OCI-LY1 (cell line): ENCODE results near the gene CDH23.

ENCODE experiments used
- H2AFZ ChIP-seq: fragments of 200-600 bp; sonication (generic), shearing (Covaris generic); 2 replicates; pipeline ENCODE4 v1.6.0; 2014; ENCODE audit warnings: antibody characterized with exemption, mild to moderate bottlenecking, low read length
- H3F3A ChIP-seq: fragments of 200-600 bp; sonication (generic), shearing (Covaris generic); 2 replicates; pipeline ENCODE4 v1.6.0; 2014; ENCODE audit warnings: mild to moderate bottlenecking, antibody characterized with exemption, low read length, moderate library complexity; ENCODE audit not compliant: insufficient read depth
- H3K27ac ChIP-seq: fragments of 200-600 bp; sonication (generic); 2 replicates; pipeline ENCODE4 v1.5.1; 2014; ENCODE audit warnings: low read length, mixed run types, mild to moderate bottlenecking, low read depth; ENCODE audit not compliant: poor library complexity, severe bottlenecking
- H3K27me3 ChIP-seq: fragments of 200-600 bp; sonication (generic); 2 replicates; pipeline ENCODE4 v1.6.0; 2014; ENCODE audit warnings: antibody characterized with exemption, mild to moderate bottlenecking, low read length, moderate library complexity; ENCODE audit not compliant: insufficient read depth
- H3K36me3 ChIP-seq: fragments of 200-600 bp; sonication (generic); 2 replicates; pipeline ENCODE4 v1.6.1; 2014; ENCODE audit warnings: mild to moderate bottlenecking, antibody characterized with exemption, low read length, moderate library complexity, mixed read lengths; ENCODE audit not compliant: insufficient read depth
- H3K4me1 ChIP-seq: fragments of 200-600 bp; sonication (generic); 2 replicates; pipeline ENCODE4 v1.5.1; 2014; ENCODE audit warnings: mild to moderate bottlenecking, low read length, moderate library complexity; ENCODE audit not compliant: insufficient read depth, severe bottlenecking
- H3K4me2 ChIP-seq: fragments of 200-600 bp; sonication (generic), shearing (Covaris generic); 2 replicates; pipeline ENCODE4 v1.6.1; 2014; ENCODE audit warnings: low read length
- H3K4me3 ChIP-seq: fragments of 200-600 bp; sonication (generic); 2 replicates; pipeline ENCODE4 v1.5.1; 2014; ENCODE audit warnings: low read length, low read depth, mild to moderate bottlenecking, mixed read lengths; ENCODE audit not compliant: poor library complexity, severe bottlenecking
- H3K79me2 ChIP-seq: fragments of 200-600 bp; shearing (Covaris generic); 2 replicates; pipeline ENCODE4 v1.6.1; 2016; ENCODE audit warnings: mixed run types, low read length, mixed read lengths; ENCODE audit not compliant: insufficient read depth
- H3K9ac ChIP-seq: fragments of 200-600 bp; sonication (generic), shearing (Covaris generic); 2 replicates; pipeline ENCODE4 v1.6.1; 2014; ENCODE audit warnings: mild to moderate bottlenecking, low read length, mixed read lengths
- H3K9me2 ChIP-seq: fragments of 200-600 bp; sonication (generic), shearing (Covaris generic); 2 replicates; pipeline ENCODE4 v1.6.1; 2014; ENCODE audit warnings: low read depth, mild to moderate bottlenecking, low read length, mixed read lengths
- H3K9me3 ChIP-seq: fragments of 200-600 bp; shearing (Covaris generic); 2 replicates; pipeline ENCODE4 v1.6.1; 2014; ENCODE audit warnings: low read length, mixed read lengths
- H4K20me1 ChIP-seq: fragments of 200-600 bp; sonication (generic), shearing (Covaris generic); 2 replicates; pipeline ENCODE4 v1.6.0; 2016; ENCODE audit warnings: mild to moderate bottlenecking, low read length; ENCODE audit not compliant: insufficient read depth
- EZH2 ChIP-seq: fragments of 200-600 bp; sonication (generic), shearing (Covaris generic); IDR thresholded peaks from 2 replicates; pipeline ENCODE4 v1.8.0; 2017; ENCODE audit warnings: borderline replicate concordance, mixed run types, mild to moderate bottlenecking, antibody characterized with exemption, low read length, moderate library complexity, mixed read lengths
- TF ChIP-seq, protein P1 (sequence below): fragments of 200-600 bp; sonication (generic), shearing (Covaris generic); IDR thresholded peaks from 2 replicates; pipeline ENCODE4 v1.5.1; 2017; ENCODE audit warnings: mild to moderate bottlenecking, antibody characterized with exemption, low read length, moderate library complexity, mixed read lengths

The CDH23 gene

DNA sequence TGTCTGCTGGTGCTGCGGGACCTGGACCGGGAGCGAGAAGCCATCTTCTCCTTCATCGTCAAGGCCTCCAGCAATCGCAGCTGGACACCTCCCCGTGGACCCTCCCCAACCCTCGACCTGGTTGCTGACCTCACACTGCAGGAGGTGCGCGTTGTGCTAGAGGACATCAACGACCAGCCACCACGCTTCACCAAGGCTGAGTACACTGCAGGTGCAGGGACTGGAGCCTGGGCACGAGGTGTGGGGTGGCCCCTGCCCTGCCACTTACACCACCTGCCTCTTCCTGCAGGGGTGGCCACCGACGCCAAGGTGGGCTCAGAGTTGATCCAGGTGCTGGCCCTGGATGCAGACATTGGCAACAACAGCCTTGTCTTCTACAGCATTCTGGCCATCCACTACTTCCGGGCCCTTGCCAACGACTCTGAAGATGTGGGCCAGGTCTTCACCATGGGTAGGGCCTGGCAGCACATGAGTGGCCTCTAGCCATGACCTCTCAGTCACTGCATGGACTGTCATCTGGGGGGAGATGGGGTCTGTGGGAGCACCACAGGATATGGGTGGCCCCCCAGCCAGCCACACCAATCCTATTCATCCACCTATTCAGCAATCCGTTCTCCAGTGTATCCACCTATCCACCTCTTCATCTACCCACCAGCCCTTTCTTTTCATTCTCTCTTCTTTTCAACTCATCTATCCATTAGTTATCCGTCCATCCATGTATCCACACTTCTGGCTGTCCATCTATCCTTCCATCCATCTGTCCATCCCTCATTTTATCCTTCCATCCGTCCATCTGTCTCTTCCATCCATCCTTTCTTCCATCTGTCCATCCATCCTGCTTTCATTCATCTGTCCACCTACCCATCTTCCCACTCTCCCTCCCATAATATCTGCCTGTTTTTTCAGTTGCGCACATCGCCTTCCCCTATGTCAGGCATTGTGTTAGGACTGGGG lies 411.1 kb downstream of the CDH23 start:
- Histone ChIP-seq H3K4me3 (no peak overlapping the region), H3K27me3 (peaks cover 6% of the 10 kb centered on the region; the same call in 1 of the 2 replicates), H3K9me3 (no peaks in the 10 kb centered on the region), H4K20me1 (no peaks in the 10 kb centered on the region), H3F3A (no peaks in the 10 kb centered on the region), H3K9me2 (no peaks in the 10 kb centered on the region), H3K36me3 (no peaks in the 10 kb centered on the region), H2AFZ (no peak overlapping the region), H3K27ac (no peak overlapping the region), H3K9ac (no peak overlapping the region), H3K4me1 (no peaks in the 10 kb centered on the region), H3K4me2 (no peak overlapping the region), H3K79me2 (no peaks in the 10 kb centered on the region)
- TF ChIP-seq, protein P1, sequence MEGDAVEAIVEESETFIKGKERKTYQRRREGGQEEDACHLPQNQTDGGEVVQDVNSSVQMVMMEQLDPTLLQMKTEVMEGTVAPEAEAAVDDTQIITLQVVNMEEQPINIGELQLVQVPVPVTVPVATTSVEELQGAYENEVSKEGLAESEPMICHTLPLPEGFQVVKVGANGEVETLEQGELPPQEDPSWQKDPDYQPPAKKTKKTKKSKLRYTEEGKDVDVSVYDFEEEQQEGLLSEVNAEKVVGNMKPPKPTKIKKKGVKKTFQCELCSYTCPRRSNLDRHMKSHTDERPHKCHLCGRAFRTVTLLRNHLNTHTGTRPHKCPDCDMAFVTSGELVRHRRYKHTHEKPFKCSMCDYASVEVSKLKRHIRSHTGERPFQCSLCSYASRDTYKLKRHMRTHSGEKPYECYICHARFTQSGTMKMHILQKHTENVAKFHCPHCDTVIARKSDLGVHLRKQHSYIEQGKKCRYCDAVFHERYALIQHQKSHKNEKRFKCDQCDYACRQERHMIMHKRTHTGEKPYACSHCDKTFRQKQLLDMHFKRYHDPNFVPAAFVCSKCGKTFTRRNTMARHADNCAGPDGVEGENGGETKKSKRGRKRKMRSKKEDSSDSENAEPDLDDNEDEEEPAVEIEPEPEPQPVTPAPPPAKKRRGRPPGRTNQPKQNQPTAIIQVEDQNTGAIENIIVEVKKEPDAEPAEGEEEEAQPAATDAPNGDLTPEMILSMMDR = no peak
- no peak for TF ChIP-seq EZH2

DNA sequence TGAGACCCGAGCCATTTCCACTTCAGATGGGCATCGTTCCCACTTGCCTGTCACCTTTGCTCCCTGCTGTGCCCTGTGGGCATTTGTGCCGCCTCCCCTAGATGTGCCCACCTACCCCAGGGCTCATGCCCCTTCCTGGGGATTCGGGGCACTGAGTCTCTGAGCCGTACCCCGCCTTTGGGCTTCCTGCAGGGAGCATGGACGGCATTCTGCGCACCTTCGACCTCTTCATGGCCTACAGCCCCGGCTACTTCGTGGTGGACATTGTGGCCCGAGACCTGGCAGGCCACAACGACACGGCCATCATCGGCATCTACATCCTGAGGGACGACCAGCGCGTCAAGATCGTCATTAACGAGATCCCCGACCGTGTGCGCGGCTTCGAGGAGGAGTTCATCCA lies 412.9 kb downstream of the CDH23 start:
- H3K4me3 ChIP-seq = no peak overlapping the region
- H3K9me3 ChIP-seq = no peaks in the 10 kb centered on the region
- no peaks in the 10 kb centered on the region for H3K79me2 ChIP-seq
- peaks cover 6% of the 10 kb centered on the region; the same call in 1 of the 2 replicates for H3K27me3 ChIP-seq
- H3K9me2 ChIP-seq = no peaks in the 10 kb centered on the region
- no peak overlapping the region for H3K9ac ChIP-seq
- H3F3A ChIP-seq = no peaks in the 10 kb centered on the region
- no peak overlapping the region for H3K4me2 ChIP-seq
- no peak overlapping the region for H3K27ac ChIP-seq
- no peaks in the 10 kb centered on the region for H4K20me1 ChIP-seq
- no peak overlapping the region for H2AFZ ChIP-seq
- H3K36me3 ChIP-seq = no peaks in the 10 kb centered on the region
- TF ChIP-seq, protein P1 = no peak
- no peak for TF ChIP-seq EZH2
- no peaks in the 10 kb centered on the region for H3K4me1 ChIP-seq

DNA sequence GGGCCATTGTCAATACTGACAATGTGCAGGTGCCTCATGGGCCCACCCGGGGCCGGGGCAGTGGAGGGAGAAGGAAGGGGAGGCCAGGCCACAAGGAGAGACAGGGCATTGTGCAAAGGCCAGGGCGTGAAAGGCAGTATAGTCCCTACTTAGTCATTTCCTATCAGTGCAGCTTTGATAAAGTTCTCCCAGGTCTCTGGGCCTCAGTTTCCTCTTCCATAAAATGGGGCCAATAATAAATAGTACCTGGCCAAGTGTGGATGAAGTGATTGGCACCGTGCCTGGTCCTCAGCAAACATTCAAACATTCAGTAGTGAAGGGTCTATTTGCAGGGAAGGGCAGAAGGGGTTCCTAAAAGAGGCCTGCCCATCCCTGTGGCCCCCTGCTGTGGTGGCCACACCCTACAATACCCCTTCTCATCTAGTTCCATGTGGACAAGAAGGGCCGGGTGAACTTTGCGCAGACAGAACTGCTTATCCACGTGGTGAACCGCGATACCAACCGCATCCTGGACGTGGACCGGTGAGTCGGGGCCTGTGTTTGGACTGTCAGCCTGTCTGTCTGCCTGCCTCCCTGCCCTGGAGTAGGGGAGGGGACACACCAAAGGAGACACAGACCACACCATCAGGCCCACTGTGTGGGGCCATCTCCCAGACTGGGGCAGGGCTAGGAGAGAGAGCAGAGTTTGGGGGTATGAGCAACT lies 413.5 kb downstream of the CDH23 start:
- Histone ChIP-seq H3K9me3 (no peaks in the 10 kb centered on the region), H3K4me2 (no peak overlapping the region), H3K36me3 (peaks cover 5% of the 10 kb centered on the region), H3K27me3 (peaks cover 6% of the 10 kb centered on the region; the same call in 1 of the 2 replicates), H3K4me3 (no peak overlapping the region), H2AFZ (no peak overlapping the region), H3K27ac (no peak overlapping the region), H3F3A (no peaks in the 10 kb centered on the region), H3K9me2 (no peaks in the 10 kb centered on the region), H3K79me2 (no peaks in the 10 kb centered on the region), H3K4me1 (no peaks in the 10 kb centered on the region), H4K20me1 (no peaks in the 10 kb centered on the region), H3K9ac (no peak overlapping the region)
- no peak for TF ChIP-seq EZH2
- TF ChIP-seq, protein P1 = no peak
